ENCODE data around the gene ATG4A. TPM values are rescaled to one million over a fixed set of nuclear protein-coding genes. Genes with fewer than 3 reads are reported as not detected.

The ATG4A gene
- 16.6 and 17.0 TPM in 2 replicates for total RNA-seq (2014; rRNA removed; shearing (Covaris generic))

GRCh38 chrX:108091264-108091877 lies at the start of gene ATG4A, which contains the start of gene PSMD10:
ATG4A (plus strand) TSS chrX:108091778; CDS start chrX:108091827, 49 bp downstream.
PSMD10 (minus strand) TSS chrX:108091542; CDS start chrX:108091520, 22 bp downstream.
- 0 out of 2 replicates have a peak, but pooled peaks cover 3% of the 10 kb centered on the region for H3K4me1 ChIP-seq (replicated peaks)
- H3K27ac ChIP-seq = peak within 1 kb of the TSS; percentile 93
- no peaks in the 10 kb centered on the region for H3K9me3 ChIP-seq (replicated peaks)
- no peaks in the 10 kb centered on the region for H3K27me3 ChIP-seq (replicated peaks)
- H3K36me3 ChIP-seq = peaks cover 16% of the 10 kb centered on the region; the same call in 1 of the 2 replicates
- peak within 1 kb of the TSS; percentile 61 for H3K4me3 ChIP-seq
- peak; percentile 93 for DNase-seq (ENCODE audit: low read depth in 1 of 2, low spot score in 2 of 2)

DNA sequence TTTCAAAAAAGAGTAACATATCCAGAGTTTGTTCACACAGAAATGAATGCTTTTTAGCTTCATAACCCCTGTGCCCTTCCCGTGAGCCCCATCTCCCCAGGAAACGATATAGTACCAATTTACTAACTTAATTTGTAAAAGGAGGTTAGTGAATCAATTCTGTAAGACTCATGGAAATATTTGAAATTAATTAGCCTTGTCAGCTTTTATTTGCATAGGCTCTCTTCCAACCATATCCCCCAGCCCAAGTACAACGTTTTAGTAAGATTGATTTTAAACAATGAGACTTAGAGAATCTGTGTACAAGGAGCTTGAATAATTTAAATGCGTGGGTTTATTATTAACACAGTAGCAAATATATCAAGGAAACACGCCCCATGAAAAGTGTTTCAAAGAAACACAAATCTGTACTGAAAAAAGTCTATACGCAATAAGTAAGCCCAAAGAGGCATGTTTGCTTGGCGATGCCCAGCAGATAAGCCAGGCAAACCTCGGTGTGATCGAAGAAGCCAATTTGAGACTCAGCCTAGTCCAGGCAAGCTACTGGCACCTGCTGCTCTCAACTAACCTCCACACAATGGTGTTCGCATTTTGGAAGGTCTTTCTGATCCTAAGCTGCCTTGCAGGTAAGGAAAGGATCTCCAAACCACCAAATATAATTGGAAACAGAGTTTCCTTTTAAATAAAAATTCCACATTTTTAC lies 46.9 kb upstream of the ATG4A start, which contains the start of gene VSIG1:
VSIG1 (plus strand) TSS at position 512 of the 703 bp plus-strand sequence; CDS start at position 578, 66 bp downstream.
- Histone ChIP-seq H3K27ac (no peak within 1 kb of the TSS), H3K36me3 (no peaks in the 10 kb centered on the region), H3K27me3 (replicated peaks) (no peaks in the 10 kb centered on the region), H3K4me1 (replicated peaks) (no peaks in the 10 kb centered on the region), H3K9me3 (replicated peaks) (no peaks in the 10 kb centered on the region), H3K4me3 (no peak within 1 kb of the TSS)
- DNase-seq (ENCODE audit: low read depth in 1 of 2, low spot score in 2 of 2) = no peak

DNA sequence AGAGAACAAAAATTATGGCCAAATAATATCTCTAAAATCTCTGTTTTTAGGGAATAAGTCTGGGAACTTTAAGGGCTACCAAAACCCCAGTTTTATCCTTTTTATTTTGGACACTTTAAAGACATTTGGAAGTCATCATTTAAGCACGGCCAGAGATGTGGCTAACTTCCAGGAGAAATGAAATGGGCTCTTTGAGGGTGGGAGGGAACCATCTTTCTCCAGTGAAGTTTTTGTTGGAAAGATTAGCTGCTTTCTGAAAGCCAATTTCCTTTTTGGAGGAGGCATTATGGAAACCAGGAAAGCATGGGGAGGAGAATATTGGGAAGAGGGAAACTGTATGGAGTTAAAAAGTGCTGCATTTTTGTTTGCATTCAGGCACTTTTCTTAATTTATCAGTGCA lies 41.9 kb upstream of the ATG4A start:
- DNase-seq (ENCODE audit: low read depth in 1 of 2, low spot score in 2 of 2) = no peak
- Histone ChIP-seq H3K27ac (no peak overlapping the region), H3K4me1 (replicated peaks) (no peaks in the 10 kb centered on the region), H3K36me3 (no peaks in the 10 kb centered on the region), H3K9me3 (replicated peaks) (no peaks in the 10 kb centered on the region), H3K27me3 (replicated peaks) (no peaks in the 10 kb centered on the region), H3K4me3 (no peak overlapping the region)

DNA sequence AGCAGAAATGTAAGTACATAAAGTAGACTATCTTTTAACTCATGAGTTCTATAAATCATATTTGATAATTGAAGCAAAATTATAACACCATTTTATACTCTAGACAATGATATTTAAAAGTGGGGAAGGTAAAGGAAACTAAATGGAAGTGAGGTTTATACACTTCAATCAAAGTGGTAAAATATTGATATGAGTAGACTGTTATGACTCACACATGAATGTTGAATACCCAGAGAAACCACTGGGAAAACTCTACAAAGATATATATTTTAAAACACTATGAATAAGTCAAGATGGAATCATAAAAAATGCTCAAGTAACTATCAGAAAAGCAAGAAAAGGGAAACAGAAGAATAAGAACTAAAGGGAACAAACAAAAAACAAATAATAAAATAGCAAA lies 38.4 kb upstream of the ATG4A start:
- Histone ChIP-seq H3K9me3 (replicated peaks) (no peaks in the 10 kb centered on the region), H3K4me3 (no peak overlapping the region), H3K36me3 (no peaks in the 10 kb centered on the region), H3K4me1 (replicated peaks) (no peaks in the 10 kb centered on the region), H3K27ac (no peak overlapping the region), H3K27me3 (replicated peaks) (no peaks in the 10 kb centered on the region)
- DNase-seq (ENCODE audit: low read depth in 1 of 2, low spot score in 2 of 2) = no peak

GRCh38 chrX:108055546-108055945 lies 36.0 kb upstream of the ATG4A start:
- no peak overlapping the region for H3K4me3 ChIP-seq
- H3K36me3 ChIP-seq = no peaks in the 10 kb centered on the region
- no peaks in the 10 kb centered on the region for H3K4me1 ChIP-seq (replicated peaks)
- no peak overlapping the region for H3K27ac ChIP-seq
- H3K27me3 ChIP-seq (replicated peaks) = no peaks in the 10 kb centered on the region
- no peaks in the 10 kb centered on the region for H3K9me3 ChIP-seq (replicated peaks)
- DNase-seq (ENCODE audit: low read depth in 1 of 2, low spot score in 2 of 2) = no peak

- Histone ChIP-seq H3K9me3 (replicated peaks) (no peaks in the 10 kb centered on the region), H3K36me3 (no peaks in the 10 kb centered on the region), H3K4me1 (replicated peaks) (no peaks in the 10 kb centered on the region), H3K27ac (no peak overlapping the region), H3K27me3 (replicated peaks) (no peaks in the 10 kb centered on the region), H3K4me3 (no peak overlapping the region)
- no peak for DNase-seq (ENCODE audit: low read depth in 1 of 2, low spot score in 2 of 2)
Measured at GRCh38 chrX:108059801-108060200, 31.8 kb upstream of the ATG4A start.

DNA sequence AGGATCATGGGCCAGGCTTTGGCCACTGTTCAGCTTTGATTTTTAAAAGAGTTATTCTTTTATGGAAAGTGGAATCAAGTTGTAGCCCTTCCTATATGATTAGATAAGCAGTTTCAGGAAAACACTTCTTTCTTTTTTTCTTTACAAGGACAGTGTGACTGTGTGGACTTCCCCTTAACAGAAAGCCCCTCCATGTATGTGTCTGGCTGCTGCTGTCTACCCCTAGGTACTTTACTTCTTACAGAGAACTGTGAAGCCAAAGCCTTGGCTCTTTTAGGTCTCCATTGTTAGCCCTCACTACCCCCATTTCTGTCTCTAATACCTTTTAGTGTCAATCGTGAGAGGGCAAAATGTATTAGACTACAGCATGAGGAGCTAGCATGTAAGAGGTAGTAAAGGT lies 27.6 kb upstream of the ATG4A start:
- Histone ChIP-seq H3K9me3 (replicated peaks) (no peaks in the 10 kb centered on the region), H3K4me1 (replicated peaks) (no peaks in the 10 kb centered on the region), H3K27me3 (replicated peaks) (no peaks in the 10 kb centered on the region), H3K4me3 (no peak overlapping the region), H3K36me3 (no peaks in the 10 kb centered on the region), H3K27ac (no peak overlapping the region)
- DNase-seq (ENCODE audit: low read depth in 1 of 2, low spot score in 2 of 2) = no peak

GRCh38 chrX:108064613-108065012 lies 27.0 kb upstream of the ATG4A start:
- no peak for DNase-seq (ENCODE audit: low read depth in 1 of 2, low spot score in 2 of 2)
- H3K27me3 ChIP-seq (replicated peaks) = no peaks in the 10 kb centered on the region
- no peaks in the 10 kb centered on the region for H3K9me3 ChIP-seq (replicated peaks)
- no peaks in the 10 kb centered on the region for H3K4me1 ChIP-seq (replicated peaks)
- H3K27ac ChIP-seq = no peak overlapping the region
- H3K4me3 ChIP-seq = no peak overlapping the region
- H3K36me3 ChIP-seq = no peaks in the 10 kb centered on the region

DNA sequence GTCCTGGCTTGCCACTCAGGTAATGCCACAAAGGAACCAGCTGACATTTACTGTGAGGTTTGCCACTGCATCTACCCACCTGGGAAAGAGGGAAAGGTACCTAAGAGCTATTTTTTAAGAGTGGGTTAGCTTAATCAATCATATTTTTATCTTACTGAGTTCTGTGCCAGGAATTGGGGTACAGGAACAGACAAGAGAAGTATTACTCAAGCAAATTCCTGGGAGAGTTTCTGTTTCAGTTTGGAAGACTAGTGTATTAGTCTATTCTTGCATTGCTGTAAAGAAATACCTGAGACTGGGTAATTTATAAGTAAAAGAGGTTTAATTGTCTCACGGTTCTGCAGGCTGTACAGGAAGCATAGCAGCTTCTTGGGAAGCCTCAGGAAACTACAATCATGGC lies 23.5 kb upstream of the ATG4A start:
- DNase-seq (ENCODE audit: low read depth in 1 of 2, low spot score in 2 of 2) = no peak
- Histone ChIP-seq H3K36me3 (no peaks in the 10 kb centered on the region), H3K4me1 (replicated peaks) (no peaks in the 10 kb centered on the region), H3K27ac (no peak overlapping the region), H3K9me3 (replicated peaks) (no peaks in the 10 kb centered on the region), H3K4me3 (no peak overlapping the region), H3K27me3 (replicated peaks) (no peaks in the 10 kb centered on the region)

DNA sequence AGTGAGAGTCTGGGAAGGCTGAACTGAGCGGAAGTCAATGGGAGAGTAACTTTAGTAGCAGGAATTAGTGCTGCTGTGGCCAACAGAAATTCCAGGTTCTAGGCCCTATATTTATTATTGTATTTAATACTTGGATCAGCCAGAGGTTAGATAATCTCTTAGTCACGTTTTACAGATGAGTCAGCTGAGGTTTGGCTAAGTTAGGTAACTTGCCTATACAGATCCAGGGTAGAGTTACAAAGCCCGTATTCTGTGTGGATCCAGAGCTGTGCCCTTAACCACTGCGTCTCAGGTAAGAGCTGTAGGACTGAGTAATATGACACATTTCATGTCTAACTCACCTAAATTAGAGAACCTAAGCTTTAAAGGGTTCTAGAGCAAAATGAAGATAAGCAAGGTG lies 20.7 kb upstream of the ATG4A start:
- Histone ChIP-seq H3K4me3 (no peak overlapping the region), H3K27ac (no peak overlapping the region), H3K9me3 (replicated peaks) (no peaks in the 10 kb centered on the region), H3K27me3 (replicated peaks) (no peaks in the 10 kb centered on the region), H3K4me1 (replicated peaks) (no peaks in the 10 kb centered on the region), H3K36me3 (no peaks in the 10 kb centered on the region)
- DNase-seq (ENCODE audit: low read depth in 1 of 2, low spot score in 2 of 2) = no peak

DNA sequence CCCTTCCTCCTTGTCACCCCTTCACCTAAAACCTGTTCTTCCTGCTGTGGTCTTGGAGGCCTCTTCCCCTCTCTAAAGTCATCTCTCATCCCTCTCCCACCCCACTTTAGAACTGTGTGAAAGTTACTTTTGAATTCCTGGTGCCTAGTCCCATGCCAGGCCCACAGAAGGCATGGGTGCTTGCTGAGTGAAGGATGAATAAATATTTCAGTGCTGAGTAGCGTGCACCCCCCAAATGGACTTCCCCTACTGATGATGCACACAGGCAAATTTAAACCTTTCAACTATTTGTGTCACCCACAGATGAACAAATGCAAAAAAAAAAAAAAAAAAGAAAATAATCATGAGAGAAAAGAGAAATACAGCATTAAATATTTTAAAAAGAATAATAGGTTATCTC lies 20.0 kb upstream of the ATG4A start:
- no peak for DNase-seq (ENCODE audit: low read depth in 1 of 2, low spot score in 2 of 2)
- Histone ChIP-seq H3K27ac (no peak overlapping the region), H3K4me1 (replicated peaks) (no peaks in the 10 kb centered on the region), H3K36me3 (no peaks in the 10 kb centered on the region), H3K9me3 (replicated peaks) (no peaks in the 10 kb centered on the region), H3K4me3 (no peak overlapping the region), H3K27me3 (replicated peaks) (no peaks in the 10 kb centered on the region)

- Histone ChIP-seq H3K4me1 (replicated peaks) (no peaks in the 10 kb centered on the region), H3K27me3 (replicated peaks) (no peaks in the 10 kb centered on the region), H3K9me3 (replicated peaks) (no peaks in the 10 kb centered on the region), H3K4me3 (no peak overlapping the region), H3K27ac (no peak overlapping the region), H3K36me3 (no peaks in the 10 kb centered on the region)
- peak in 1 of 2 experiments; percentile 30 for DNase-seq (ENCODE audit: low read depth in 1 of 2, low spot score in 2 of 2)
Measured at GRCh38 chrX:108072746-108073145, 18.8 kb upstream of the ATG4A start.

- no peaks in the 10 kb centered on the region for H3K27me3 ChIP-seq (replicated peaks)
- no peaks in the 10 kb centered on the region for H3K4me1 ChIP-seq (replicated peaks)
- peaks cover 4% of the 10 kb centered on the region; the same call in 1 of the 2 replicates for H3K36me3 ChIP-seq
- H3K9me3 ChIP-seq (replicated peaks) = no peaks in the 10 kb centered on the region
- DNase-seq (ENCODE audit: low read depth in 1 of 2, low spot score in 2 of 2) = no peak
- H3K4me3 ChIP-seq = no peak overlapping the region
- no peak overlapping the region for H3K27ac ChIP-seq
Measured at GRCh38 chrX:108081110-108081509, 10.5 kb upstream of the ATG4A start.

DNA sequence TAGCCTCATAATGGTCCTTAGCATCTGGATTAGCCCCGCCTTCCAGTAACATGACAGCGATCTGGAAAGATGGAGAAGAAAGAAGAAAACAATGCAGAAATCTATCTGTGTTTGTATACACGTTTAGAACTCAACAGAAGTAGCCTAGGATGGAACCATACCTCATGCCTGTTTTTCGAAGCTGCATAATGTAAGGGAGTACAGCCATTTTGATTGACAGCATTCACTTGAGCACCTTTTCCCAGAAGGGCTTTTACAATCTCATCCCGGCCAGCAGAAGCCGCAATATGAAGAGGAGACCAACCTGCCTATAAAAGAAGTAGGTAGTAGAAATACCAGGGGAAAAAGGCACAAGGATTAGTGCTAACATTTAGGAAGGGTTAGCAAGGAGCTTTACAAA lies 3.8 kb upstream of the ATG4A start:
- Histone ChIP-seq H3K36me3 (peaks cover 20% of the 10 kb centered on the region; the same call in 1 of the 2 replicates), H3K27ac (no peak overlapping the region)
- DNase-seq (ENCODE audit: low read depth in 1 of 2, low spot score in 2 of 2) = no peak

More for the DNA sequence above, 3.8 kb upstream of the ATG4A start:
- Histone ChIP-seq H3K9me3 (replicated peaks) (no peaks in the 10 kb centered on the region), H3K27me3 (replicated peaks) (no peaks in the 10 kb centered on the region), H3K4me1 (replicated peaks) (0 out of 2 replicates have a peak, but pooled peaks cover 3% of the 10 kb centered on the region), H3K4me3 (no peak overlapping the region)
